Measurements from ENCODE around the gene ACOXL.

The ACOXL gene

GRCh38 chr2:110708455-110708854, 23.9 kb upstream of the ACOXL start:
- H3K36me3 ChIP-seq (ENCODE audit: control insufficient read depth, insufficient read depth, low read length), result no peaks in the 10 kb centered on the region
- H3K4me1 ChIP-seq (ENCODE audit: control insufficient read depth, insufficient read depth, low read length), result no peaks in the 10 kb centered on the region
- no peaks in the 10 kb centered on the region for H3K9me3 ChIP-seq (ENCODE audit: control insufficient read depth, low read length)
- no peak overlapping the region for H3K4me3 ChIP-seq (ENCODE audit: low read length)
- no peak overlapping the region for H3K9ac ChIP-seq (ENCODE audit: low read length)
- no peaks in the 10 kb centered on the region for H3K27me3 ChIP-seq (ENCODE audit: control insufficient read depth, insufficient read depth, low read length)

GRCh38 chr2:110712737-110713136, 19.6 kb upstream of the ACOXL start:
- no peak overlapping the region for H3K4me3 ChIP-seq (ENCODE audit: low read length)
- H3K27me3 ChIP-seq (ENCODE audit: control insufficient read depth, insufficient read depth, low read length), result peaks cover 5% of the 10 kb centered on the region
- H3K9ac ChIP-seq (ENCODE audit: low read length), result no peak overlapping the region
- no peaks in the 10 kb centered on the region for H3K9me3 ChIP-seq (ENCODE audit: control insufficient read depth, low read length)
- no peaks in the 10 kb centered on the region for H3K4me1 ChIP-seq (ENCODE audit: control insufficient read depth, insufficient read depth, low read length)
- H3K36me3 ChIP-seq (ENCODE audit: control insufficient read depth, insufficient read depth, low read length), result no peaks in the 10 kb centered on the region

- no peaks in the 10 kb centered on the region for H3K36me3 ChIP-seq (ENCODE audit: control insufficient read depth, insufficient read depth, low read length)
- H3K9me3 ChIP-seq (ENCODE audit: control insufficient read depth, low read length), result no peaks in the 10 kb centered on the region
- H3K4me3 ChIP-seq (ENCODE audit: low read length), result no peak overlapping the region
- H3K9ac ChIP-seq (ENCODE audit: low read length), result no peak overlapping the region
- peaks cover 5% of the 10 kb centered on the region for H3K27me3 ChIP-seq (ENCODE audit: control insufficient read depth, insufficient read depth, low read length)
- no peaks in the 10 kb centered on the region for H3K4me1 ChIP-seq (ENCODE audit: control insufficient read depth, insufficient read depth, low read length)
Measured at GRCh38 chr2:110713513-110714362, 18.6 kb upstream of the ACOXL start.

- H3K36me3 ChIP-seq (ENCODE audit: control insufficient read depth, insufficient read depth, low read length), result no peaks in the 10 kb centered on the region
- no peaks in the 10 kb centered on the region for H3K4me1 ChIP-seq (ENCODE audit: control insufficient read depth, insufficient read depth, low read length)
- no peak overlapping the region for H3K9ac ChIP-seq (ENCODE audit: low read length)
- H3K4me3 ChIP-seq (ENCODE audit: low read length), result no peak overlapping the region
- peaks cover 5% of the 10 kb centered on the region for H3K27me3 ChIP-seq (ENCODE audit: control insufficient read depth, insufficient read depth, low read length)
- H3K9me3 ChIP-seq (ENCODE audit: control insufficient read depth, low read length), result no peaks in the 10 kb centered on the region
Measured at GRCh38 chr2:110714452-110715224, 17.7 kb upstream of the ACOXL start.

- peaks cover 9% of the 10 kb centered on the region for H3K27me3 ChIP-seq (ENCODE audit: control insufficient read depth, insufficient read depth, low read length)
- H3K9ac ChIP-seq (ENCODE audit: low read length), result no peak overlapping the region
- no peaks in the 10 kb centered on the region for H3K4me1 ChIP-seq (ENCODE audit: control insufficient read depth, insufficient read depth, low read length)
- H3K36me3 ChIP-seq (ENCODE audit: control insufficient read depth, insufficient read depth, low read length), result no peaks in the 10 kb centered on the region
- no peak overlapping the region for H3K4me3 ChIP-seq (ENCODE audit: low read length)
- no peaks in the 10 kb centered on the region for H3K9me3 ChIP-seq (ENCODE audit: control insufficient read depth, low read length)
Measured at GRCh38 chr2:110716959-110717645, 15.3 kb upstream of the ACOXL start.

- Histone ChIP-seq H3K9ac (ENCODE audit: low read length) (no peak overlapping the region), H3K4me1 (ENCODE audit: control insufficient read depth, insufficient read depth, low read length) (no peaks in the 10 kb centered on the region), H3K27me3 (ENCODE audit: control insufficient read depth, insufficient read depth, low read length) (peaks cover 9% of the 10 kb centered on the region), H3K36me3 (ENCODE audit: control insufficient read depth, insufficient read depth, low read length) (no peaks in the 10 kb centered on the region), H3K9me3 (ENCODE audit: control insufficient read depth, low read length) (no peaks in the 10 kb centered on the region), H3K4me3 (ENCODE audit: low read length) (no peak overlapping the region)
Measured at GRCh38 chr2:110717734-110718133, 14.6 kb upstream of the ACOXL start.

- Histone ChIP-seq H3K4me1 (ENCODE audit: control insufficient read depth, insufficient read depth, low read length) (no peaks in the 10 kb centered on the region), H3K27me3 (ENCODE audit: control insufficient read depth, insufficient read depth, low read length) (peaks cover 9% of the 10 kb centered on the region), H3K9me3 (ENCODE audit: control insufficient read depth, low read length) (no peaks in the 10 kb centered on the region), H3K9ac (ENCODE audit: low read length) (no peak overlapping the region), H3K36me3 (ENCODE audit: control insufficient read depth, insufficient read depth, low read length) (no peaks in the 10 kb centered on the region), H3K4me3 (ENCODE audit: low read length) (no peak overlapping the region)
Measured at GRCh38 chr2:110718382-110718781, 14.0 kb upstream of the ACOXL start.

GRCh38 chr2:110718990-110719389, 13.4 kb upstream of the ACOXL start:
- peaks cover 9% of the 10 kb centered on the region for H3K27me3 ChIP-seq (ENCODE audit: control insufficient read depth, insufficient read depth, low read length)
- no peak overlapping the region for H3K4me3 ChIP-seq (ENCODE audit: low read length)
- no peak overlapping the region for H3K9ac ChIP-seq (ENCODE audit: low read length)
- no peaks in the 10 kb centered on the region for H3K36me3 ChIP-seq (ENCODE audit: control insufficient read depth, insufficient read depth, low read length)
- no peaks in the 10 kb centered on the region for H3K4me1 ChIP-seq (ENCODE audit: control insufficient read depth, insufficient read depth, low read length)
- no peaks in the 10 kb centered on the region for H3K9me3 ChIP-seq (ENCODE audit: control insufficient read depth, low read length)

GRCh38 chr2:110720547-110720946, 11.8 kb upstream of the ACOXL start:
- Histone ChIP-seq H3K36me3 (ENCODE audit: control insufficient read depth, insufficient read depth, low read length) (no peaks in the 10 kb centered on the region), H3K9me3 (ENCODE audit: control insufficient read depth, low read length) (no peaks in the 10 kb centered on the region), H3K4me3 (ENCODE audit: low read length) (no peak overlapping the region), H3K27me3 (ENCODE audit: control insufficient read depth, insufficient read depth, low read length) (peaks cover 17% of the 10 kb centered on the region), H3K9ac (ENCODE audit: low read length) (no peak overlapping the region), H3K4me1 (ENCODE audit: control insufficient read depth, insufficient read depth, low read length) (no peaks in the 10 kb centered on the region)

GRCh38 chr2:110724820-110725219, 7.6 kb upstream of the ACOXL start:
- Histone ChIP-seq H3K4me1 (ENCODE audit: control insufficient read depth, insufficient read depth, low read length) (no peaks in the 10 kb centered on the region), H3K9me3 (ENCODE audit: control insufficient read depth, low read length) (no peaks in the 10 kb centered on the region), H3K4me3 (ENCODE audit: low read length) (no peak overlapping the region), H3K9ac (ENCODE audit: low read length) (no peak overlapping the region), H3K27me3 (ENCODE audit: control insufficient read depth, insufficient read depth, low read length) (peaks cover 15% of the 10 kb centered on the region), H3K36me3 (ENCODE audit: control insufficient read depth, insufficient read depth, low read length) (no peaks in the 10 kb centered on the region)

- peaks cover 18% of the 10 kb centered on the region for H3K27me3 ChIP-seq (ENCODE audit: control insufficient read depth, insufficient read depth, low read length)
- H3K9ac ChIP-seq (ENCODE audit: low read length), result no peak overlapping the region
- H3K4me3 ChIP-seq (ENCODE audit: low read length), result no peak overlapping the region
- H3K4me1 ChIP-seq (ENCODE audit: control insufficient read depth, insufficient read depth, low read length), result no peaks in the 10 kb centered on the region
- H3K36me3 ChIP-seq (ENCODE audit: control insufficient read depth, insufficient read depth, low read length), result no peaks in the 10 kb centered on the region
- no peaks in the 10 kb centered on the region for H3K9me3 ChIP-seq (ENCODE audit: control insufficient read depth, low read length)
Measured at GRCh38 chr2:110725370-110725769, 7.0 kb upstream of the ACOXL start.

- Histone ChIP-seq H3K27me3 (ENCODE audit: control insufficient read depth, insufficient read depth, low read length) (peaks cover 19% of the 10 kb centered on the region), H3K4me3 (ENCODE audit: low read length) (no peak overlapping the region), H3K36me3 (ENCODE audit: control insufficient read depth, insufficient read depth, low read length) (no peaks in the 10 kb centered on the region), H3K9ac (ENCODE audit: low read length) (no peak overlapping the region), H3K9me3 (ENCODE audit: control insufficient read depth, low read length) (no peaks in the 10 kb centered on the region), H3K4me1 (ENCODE audit: control insufficient read depth, insufficient read depth, low read length) (no peaks in the 10 kb centered on the region)
Measured at GRCh38 chr2:110725859-110726258, 6.5 kb upstream of the ACOXL start.
